ENCODE measurements around the gene KLF4.

The KLF4 gene

GRCh38 chr9:107487521-107488374 is 1.8 kb downstream of the KLF4 start:
- DNase-seq = no peak

- DNase-seq = no peak
Measured at GRCh38 chr9:107486674-107487520, 2.7 kb downstream of the KLF4 start.

- DNase-seq = no peak
Measured at GRCh38 chr9:107485458-107486043, 4.0 kb downstream of the KLF4 start.

- DNase-seq = peak; percentile 54
Measured at GRCh38 chr9:107484117-107484723, 5.3 kb downstream of the KLF4 start.

GRCh38 chr9:107483666-107484065 is 5.9 kb downstream of the KLF4 start:
- DNase-seq = no peak

- no peak for DNase-seq
Measured at GRCh38 chr9:107481035-107481434, 8.5 kb downstream of the KLF4 start.

GRCh38 chr9:107480386-107480789 is 9.2 kb downstream of the KLF4 start:
- no peak for DNase-seq

GRCh38 chr9:107478805-107479204 is 10.8 kb downstream of the KLF4 start:
- no peak for DNase-seq

GRCh38 chr9:107474124-107474523 is 15.4 kb downstream of the KLF4 start:
- DNase-seq = no peak

GRCh38 chr9:107472581-107473340 is 16.8 kb downstream of the KLF4 start:
- peak; percentile 52 for DNase-seq

GRCh38 chr9:107471552-107471951 is 18.0 kb downstream of the KLF4 start:
- no peak for DNase-seq

GRCh38 chr9:107467416-107467815 is 22.2 kb downstream of the KLF4 start:
- DNase-seq = no peak

- no peak for DNase-seq
Measured at GRCh38 chr9:107466826-107467225, 22.7 kb downstream of the KLF4 start.

GRCh38 chr9:107465467-107466451 is 23.8 kb downstream of the KLF4 start:
- no peak for DNase-seq

- no peak for DNase-seq
Measured at GRCh38 chr9:107464516-107464915, 25.1 kb downstream of the KLF4 start.

GRCh38 chr9:107462691-107463090 is 26.9 kb downstream of the KLF4 start:
- no peak for DNase-seq

- DNase-seq = no peak
Measured at GRCh38 chr9:107460153-107461023, 29.2 kb downstream of the KLF4 start.

- DNase-seq = no peak
Measured at GRCh38 chr9:107455425-107456135, 34.0 kb downstream of the KLF4 start.

- no peak for DNase-seq
Measured at GRCh38 chr9:107453479-107453878, 36.1 kb downstream of the KLF4 start.

Measured in NCI-H1436 treated with DMSO at 0.1 percent for 48 hours (cell line).